Fibroblast of villous mesenchyme (primary cell): Measurements from ENCODE around the gene ADGRG2. TPM values are rescaled to one million over a fixed set of nuclear protein-coding genes. Genes with fewer than 3 reads are reported as not detected.
"Not testable (repeated sequence)": the region's sequence is repeated elsewhere in the genome, so short reads cannot be mapped to it uniquely, and the experiment has no call there.

Experiments
- DNase-seq: peaks from one replicate; pipeline ENCODE4 v3.0.0-alpha.2; 2010; ENCODE audit warnings: low read depth
- H3K4me3 ChIP-seq: 2 replicates; pipeline ENCODE4 v1.5.1; 2011; ENCODE audit warnings: low read depth, mild to moderate bottlenecking, low read length
- total RNA-seq: library from RNA; depleted of rRNA; stranded (reverse); fragments of >200 nt; gene quantifications from 2 replicates; pipeline ENCODE4 v1.2.3, GENCODE V29; 2012
- TF ChIP-seq, protein P1 (sequence below): IDR thresholded peaks from 2 replicates; pipeline ENCODE4 v1.5.1; 2012; ENCODE audit warnings: low read depth, mild to moderate bottlenecking, low read length; ENCODE audit not compliant: insufficient read depth

ADGRG2 gene
- total RNA-seq, 1 donor: not detected

DNA sequence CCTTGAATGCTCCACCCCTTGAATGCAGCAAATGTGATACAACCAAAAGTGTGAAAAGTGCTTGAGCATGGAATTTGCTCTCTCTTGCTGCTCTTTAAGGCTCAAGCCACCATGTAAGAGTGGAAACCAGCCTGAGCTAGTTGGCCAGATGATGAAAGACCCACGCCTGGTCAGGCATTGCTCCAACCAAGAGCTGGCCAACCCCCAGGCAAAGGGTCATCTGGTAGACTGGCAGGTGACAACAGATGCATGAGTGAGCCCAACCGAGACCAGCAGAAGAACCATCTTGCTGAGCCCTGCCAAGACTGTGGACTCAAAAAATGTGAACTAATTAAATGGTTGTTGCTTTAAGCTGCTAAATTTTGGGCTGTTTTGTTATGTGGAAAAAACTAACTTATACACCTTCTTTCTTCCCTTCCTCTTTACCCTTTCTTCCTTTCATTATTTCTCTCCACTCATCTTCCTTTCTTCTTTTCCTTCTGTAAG, 32.7 kb downstream of the ADGRG2 start:
- H3K4me3 ChIP-seq: no peak overlapping the region
- no peak for DNase-seq
- TF ChIP-seq, protein P1, sequence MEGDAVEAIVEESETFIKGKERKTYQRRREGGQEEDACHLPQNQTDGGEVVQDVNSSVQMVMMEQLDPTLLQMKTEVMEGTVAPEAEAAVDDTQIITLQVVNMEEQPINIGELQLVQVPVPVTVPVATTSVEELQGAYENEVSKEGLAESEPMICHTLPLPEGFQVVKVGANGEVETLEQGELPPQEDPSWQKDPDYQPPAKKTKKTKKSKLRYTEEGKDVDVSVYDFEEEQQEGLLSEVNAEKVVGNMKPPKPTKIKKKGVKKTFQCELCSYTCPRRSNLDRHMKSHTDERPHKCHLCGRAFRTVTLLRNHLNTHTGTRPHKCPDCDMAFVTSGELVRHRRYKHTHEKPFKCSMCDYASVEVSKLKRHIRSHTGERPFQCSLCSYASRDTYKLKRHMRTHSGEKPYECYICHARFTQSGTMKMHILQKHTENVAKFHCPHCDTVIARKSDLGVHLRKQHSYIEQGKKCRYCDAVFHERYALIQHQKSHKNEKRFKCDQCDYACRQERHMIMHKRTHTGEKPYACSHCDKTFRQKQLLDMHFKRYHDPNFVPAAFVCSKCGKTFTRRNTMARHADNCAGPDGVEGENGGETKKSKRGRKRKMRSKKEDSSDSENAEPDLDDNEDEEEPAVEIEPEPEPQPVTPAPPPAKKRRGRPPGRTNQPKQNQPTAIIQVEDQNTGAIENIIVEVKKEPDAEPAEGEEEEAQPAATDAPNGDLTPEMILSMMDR: no peak

DNA sequence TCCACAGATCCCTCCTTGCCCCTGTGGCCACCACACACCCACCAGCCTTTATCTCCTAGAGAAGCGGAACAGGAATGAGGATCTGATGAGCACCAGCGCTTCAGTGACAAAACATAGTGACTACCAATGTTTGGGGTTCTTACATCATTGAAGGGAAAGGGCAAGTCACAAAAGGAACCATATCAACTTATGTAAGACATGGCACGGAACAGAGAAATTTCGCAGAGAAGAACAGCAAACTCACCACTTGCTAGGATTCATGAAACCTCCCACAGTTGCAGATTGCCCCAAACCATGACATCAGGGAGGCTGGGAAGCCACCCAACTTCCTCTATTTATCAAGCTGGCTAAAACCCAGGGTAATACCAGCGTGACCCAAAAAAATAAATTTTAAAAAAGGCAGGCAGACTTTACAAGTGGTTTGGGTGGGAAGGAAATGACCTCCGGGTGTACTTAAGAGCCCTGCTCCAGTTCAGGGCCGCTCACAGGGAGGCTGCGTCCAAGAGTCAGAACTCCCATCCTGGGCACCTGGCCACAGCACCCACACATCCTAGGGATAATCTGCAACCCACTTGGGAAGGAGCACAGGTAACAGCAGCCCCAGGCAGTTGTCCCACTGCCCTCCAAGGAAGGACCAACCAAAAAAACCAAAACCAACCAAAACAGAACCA, 36.0 kb downstream of the ADGRG2 start:
- TF ChIP-seq, protein P1: no peak
- no peak overlapping the region for H3K4me3 ChIP-seq
- no peak for DNase-seq

DNA sequence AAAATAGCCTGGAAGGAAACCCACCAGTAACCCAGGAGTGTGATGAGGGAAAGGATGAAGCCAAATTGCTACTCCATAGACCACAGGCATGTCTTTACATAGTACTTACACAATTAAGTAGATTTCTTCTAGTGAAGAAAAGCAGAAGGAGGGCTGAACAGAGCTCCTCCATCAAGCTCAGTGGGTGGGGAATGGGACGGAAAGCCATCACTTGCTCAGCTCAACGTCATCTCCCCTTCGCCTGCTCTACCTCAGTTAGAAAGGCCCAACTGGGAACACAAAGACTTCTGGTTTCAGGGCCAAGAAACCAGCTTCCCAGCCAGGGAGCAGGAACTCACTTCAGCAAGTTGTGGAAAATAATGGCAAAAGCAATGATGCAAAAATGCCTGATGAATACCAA, 36.6 kb downstream of the ADGRG2 start:
- TF ChIP-seq, protein P1: no peak
- no peak for DNase-seq
- H3K4me3 ChIP-seq: no peak overlapping the region

DNA sequence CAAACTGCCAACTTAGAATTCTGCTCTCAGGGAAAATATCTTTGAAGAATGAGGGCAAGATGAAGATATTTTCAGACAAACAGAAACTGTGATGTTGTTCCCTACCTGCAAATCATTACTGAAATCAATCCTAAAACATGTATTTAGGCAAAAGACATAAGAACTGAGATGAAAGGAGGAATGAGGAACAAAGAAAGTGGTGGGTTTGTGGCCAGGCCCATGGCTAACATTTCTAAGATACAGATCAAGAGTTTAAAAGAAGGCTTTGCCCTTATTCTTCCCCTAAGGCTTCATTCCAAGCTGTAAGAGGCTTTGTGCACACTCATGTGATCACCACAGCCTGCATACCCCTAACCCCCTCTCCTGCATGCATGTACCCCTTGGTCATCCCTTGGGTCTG, 46.5 kb downstream of the ADGRG2 start:
- no peak for DNase-seq
- no peak overlapping the region for H3K4me3 ChIP-seq
- TF ChIP-seq, protein P1: no peak

DNA sequence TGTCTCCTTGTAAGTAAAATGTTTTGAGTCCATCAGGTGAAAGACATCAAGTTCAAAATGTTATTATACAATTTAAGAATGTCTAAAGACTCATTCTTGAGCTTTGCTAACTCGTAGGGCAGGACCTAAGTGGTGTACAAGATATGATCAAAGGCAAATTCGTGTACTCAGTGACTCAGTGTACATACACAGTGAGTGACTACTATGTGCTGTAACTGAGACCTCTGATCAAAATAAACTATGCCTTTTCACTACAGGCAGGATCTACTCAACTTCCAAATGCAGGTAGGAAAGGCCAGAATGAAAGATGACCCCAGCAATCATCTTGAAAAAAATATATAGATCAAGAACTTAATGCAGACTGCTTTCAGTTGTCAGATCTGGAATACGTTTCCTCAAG, 49.9 kb downstream of the ADGRG2 start:
- TF ChIP-seq, protein P1: no peak
- no peak overlapping the region for H3K4me3 ChIP-seq
- DNase-seq: no peak

DNA sequence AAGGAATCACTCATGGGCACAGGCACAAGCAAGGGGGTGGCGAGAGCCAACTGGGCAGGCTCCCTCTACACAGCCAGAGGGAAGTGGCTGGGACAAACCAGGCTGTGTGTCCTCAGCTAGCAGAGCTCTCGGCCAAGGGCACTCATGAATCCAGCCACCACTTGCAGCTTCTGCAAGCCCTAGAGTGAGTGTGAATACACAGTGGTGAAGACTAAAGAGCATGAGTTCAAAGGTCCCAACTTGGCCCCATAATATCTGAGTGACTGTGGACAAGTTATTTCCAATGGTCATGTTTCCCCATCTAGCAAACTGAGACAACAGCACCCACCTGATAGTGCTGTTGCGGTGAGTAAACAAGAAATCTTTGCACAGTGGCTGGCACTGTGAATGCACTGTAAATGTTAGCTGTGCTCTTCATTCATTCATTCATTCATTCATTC, 51.7 kb downstream of the ADGRG2 start:
- TF ChIP-seq, protein P1: no peak
- DNase-seq: no peak
- no peak overlapping the region for H3K4me3 ChIP-seq

DNA sequence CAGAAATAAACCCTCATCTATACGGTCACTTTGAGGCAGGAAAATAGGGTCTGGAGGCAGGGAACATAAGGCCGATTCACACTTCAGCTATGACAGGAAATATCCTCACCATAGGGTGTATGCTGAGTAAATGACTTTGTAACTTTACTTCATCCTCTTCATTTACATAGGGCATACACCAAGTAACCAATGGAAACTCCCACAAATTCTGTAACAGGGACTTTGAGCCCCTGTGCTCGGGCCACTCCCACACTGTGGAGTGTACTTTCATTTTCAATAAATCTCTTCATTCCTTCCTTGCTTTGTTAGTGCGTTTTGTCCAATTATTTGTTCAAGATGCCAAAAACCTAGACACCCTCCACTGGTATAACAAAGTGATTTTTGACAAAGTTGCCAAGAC, 55.3 kb downstream of the ADGRG2 start:
- H3K4me3 ChIP-seq, DNase-seq: not testable (repeated sequence)
